Measurements from ENCODE around the gene ARHGAP40.

Gene ARHGAP40

DNA sequence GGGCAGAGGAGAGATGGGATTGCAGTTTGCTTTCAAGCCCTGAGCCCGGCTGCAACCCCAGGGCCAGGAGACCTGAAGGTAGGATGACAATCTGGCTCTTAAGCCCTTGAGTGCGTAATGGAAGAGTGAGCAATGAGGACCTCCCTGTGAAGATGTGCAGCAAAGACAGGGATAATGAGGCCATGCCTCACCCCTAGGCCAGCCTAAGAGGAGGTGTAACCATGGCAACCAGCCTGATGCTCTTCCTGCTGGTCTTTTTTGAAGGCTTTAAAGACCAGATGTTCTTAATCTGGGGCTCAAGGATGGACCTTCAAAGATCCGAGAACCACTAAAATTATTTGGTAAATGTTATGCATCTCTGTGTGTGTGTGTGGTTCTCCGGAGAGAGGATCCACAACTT is 8.2 kb downstream of the ARHGAP40 start:
- no peak overlapping the region for H3K27ac ChIP-seq (ENCODE audit: extremely low read depth, low read depth, low read length)
- TF ChIP-seq MYNN (tag by site-specific recombination; IDR thresholded peaks at IDR 0.05; ENCODE audit: borderline replicate concordance) (no peak), KLF9 (tag by site-specific recombination; IDR thresholded peaks at IDR 0.05; ENCODE audit: low read depth) (no peak), GLIS2 (tag by site-specific recombination; IDR thresholded peaks at IDR 0.05) (no peak), YY1 (tag by site-specific recombination; IDR thresholded peaks at IDR 0.05) (no peak), ZNF169 (tag by site-specific recombination; IDR thresholded peaks at IDR 0.05) (no peak), ZNF426 (tag by site-specific recombination; IDR thresholded peaks at IDR 0.05) (no peak), ZNF266 (tag by site-specific recombination; IDR thresholded peaks at IDR 0.05; ENCODE audit: low read depth) (no peak), ZNF133 (tag by site-specific recombination; IDR thresholded peaks at IDR 0.05) (no peak), ZFHX2 (tag by site-specific recombination; conservative IDR thresholded peaks at IDR 0.05) (no peak), ZNF23 (tag by site-specific recombination; IDR thresholded peaks at IDR 0.05; ENCODE audit: borderline replicate concordance) (no peak)
- TF ChIP-seq, protein P1, sequence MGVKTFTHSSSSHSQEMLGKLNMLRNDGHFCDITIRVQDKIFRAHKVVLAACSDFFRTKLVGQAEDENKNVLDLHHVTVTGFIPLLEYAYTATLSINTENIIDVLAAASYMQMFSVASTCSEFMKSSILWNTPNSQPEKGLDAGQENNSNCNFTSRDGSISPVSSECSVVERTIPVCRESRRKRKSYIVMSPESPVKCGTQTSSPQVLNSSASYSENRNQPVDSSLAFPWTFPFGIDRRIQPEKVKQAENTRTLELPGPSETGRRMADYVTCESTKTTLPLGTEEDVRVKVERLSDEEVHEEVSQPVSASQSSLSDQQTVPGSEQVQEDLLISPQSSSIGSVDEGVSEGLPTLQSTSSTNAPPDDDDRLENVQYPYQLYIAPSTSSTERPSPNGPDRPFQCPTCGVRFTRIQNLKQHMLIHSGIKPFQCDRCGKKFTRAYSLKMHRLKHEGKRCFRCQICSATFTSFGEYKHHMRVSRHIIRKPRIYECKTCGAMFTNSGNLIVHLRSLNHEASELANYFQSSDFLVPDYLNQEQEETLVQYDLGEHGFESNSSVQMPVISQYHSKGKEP (tag by site-specific recombination; IDR thresholded peaks at IDR 0.05), result no peak
- H3K36me3 ChIP-seq (ENCODE audit: control insufficient read depth in 2 of 2, insufficient read depth in 1 of 2, low read length in 2 of 2), result no peaks in the 10 kb centered on the region
- H3K4me3 ChIP-seq (ENCODE audit: low read depth, low read length), result no peak overlapping the region
- H3K9me3 ChIP-seq (ENCODE audit: control insufficient read depth, insufficient read depth, low read depth, low read length), result no peaks in the 10 kb centered on the region
- no peaks in the 10 kb centered on the region for H3K4me1 ChIP-seq (ENCODE audit: control insufficient read depth, insufficient read depth, low read length)
- ChIA-PET POLR2A (no interaction called here), CTCF (interaction anchor here (0.6 to 0.7 kb wide), 2 partner anchors 24 to 59 kb away, joined by 3 to 4 read pairs; no protein-coding TSS in a partner anchor)

DNA sequence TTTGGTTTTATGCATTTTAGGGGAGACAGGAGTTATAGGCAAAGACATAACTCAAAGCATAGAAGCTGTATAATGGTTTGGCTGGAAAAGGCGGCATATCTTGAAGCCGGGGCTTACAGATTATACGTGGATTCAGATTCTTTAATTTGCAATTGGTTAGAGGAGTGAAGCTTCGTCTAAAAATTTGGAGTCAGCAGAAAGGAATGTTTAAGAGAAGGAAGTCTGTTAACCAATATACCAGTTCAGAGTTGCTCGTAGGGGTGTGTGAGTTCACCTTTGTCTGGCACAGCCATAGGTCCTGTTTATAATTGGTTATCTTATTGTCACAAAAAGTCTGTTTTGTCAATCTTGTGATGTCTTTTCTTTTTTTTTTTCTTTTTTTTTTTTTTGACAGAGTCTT is 8.9 kb downstream of the ARHGAP40 start:
- Histone ChIP-seq H3K36me3 (ENCODE audit: control insufficient read depth in 2 of 2, insufficient read depth in 1 of 2, low read length in 2 of 2) (no peaks in the 10 kb centered on the region), H3K27ac (ENCODE audit: extremely low read depth, low read depth, low read length) (no peak overlapping the region), H3K4me1 (ENCODE audit: control insufficient read depth, insufficient read depth, low read length) (no peaks in the 10 kb centered on the region), H3K4me3 (ENCODE audit: low read depth, low read length) (no peak overlapping the region), H3K9me3 (ENCODE audit: control insufficient read depth, insufficient read depth, low read depth, low read length) (no peaks in the 10 kb centered on the region)
- ChIA-PET POLR2A (no interaction called here), CTCF (interaction anchor here (0.6 kb wide), 1 partner anchor 60 kb away, joined by 4 read pairs; no protein-coding TSS in a partner anchor)
- TF ChIP-seq ZNF266 (tag by site-specific recombination; IDR thresholded peaks at IDR 0.05; ENCODE audit: low read depth), result no peak

DNA sequence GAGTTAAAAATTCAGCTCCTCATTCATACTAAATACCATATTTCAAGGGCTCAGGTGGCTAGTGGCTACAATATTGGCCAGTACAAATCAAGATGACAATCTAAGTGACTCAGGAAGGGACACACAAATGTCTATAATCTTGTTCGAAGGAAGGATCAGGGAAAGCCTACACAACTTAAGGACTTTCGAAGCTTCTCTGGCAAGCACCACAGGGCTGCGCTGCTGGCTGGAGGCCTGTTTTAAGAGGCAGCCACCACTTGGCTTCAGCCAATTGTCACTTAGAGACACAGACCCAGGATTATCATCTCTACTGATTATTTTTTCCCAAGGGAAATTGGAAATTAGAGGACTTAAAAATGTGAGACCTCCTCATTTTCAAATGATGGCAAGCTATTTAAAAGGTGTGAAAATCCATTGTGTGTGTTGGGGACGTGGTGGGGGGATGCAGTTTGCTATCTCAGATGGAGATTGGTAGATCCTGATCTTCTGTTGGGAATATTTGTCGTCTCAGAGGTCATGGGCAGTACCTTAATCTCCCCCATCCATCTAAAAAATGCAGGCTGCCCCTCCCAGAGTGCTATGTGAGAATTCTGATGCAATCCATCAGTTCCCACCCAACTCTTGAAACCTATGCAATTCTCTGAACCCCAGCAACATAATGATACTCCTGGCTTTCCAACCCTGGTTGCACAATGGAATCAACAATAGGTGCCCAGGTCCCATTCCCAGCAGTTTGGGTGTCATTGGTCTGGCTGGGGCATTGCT is 11.3 kb downstream of the ARHGAP40 start:
- Histone ChIP-seq H3K36me3 (ENCODE audit: control insufficient read depth in 2 of 2, insufficient read depth in 1 of 2, low read length in 2 of 2) (no peaks in the 10 kb centered on the region), H3K4me1 (ENCODE audit: control insufficient read depth, insufficient read depth, low read length) (no peaks in the 10 kb centered on the region), H3K4me3 (ENCODE audit: low read depth, low read length) (no peak overlapping the region), H3K27ac (ENCODE audit: extremely low read depth, low read depth, low read length) (no peak overlapping the region), H3K9me3 (ENCODE audit: control insufficient read depth, insufficient read depth, low read depth, low read length) (no peaks in the 10 kb centered on the region)
- CTCF ChIA-PET, result interaction anchor here (0.6 kb wide), 1 partner anchor 22 kb away, joined by 3 read pairs; no protein-coding TSS in a partner anchor
- no peak for TF ChIP-seq ZNF544 (tag by site-specific recombination; IDR thresholded peaks at IDR 0.05)
- TF ChIP-seq ZNF146 (tag by site-specific recombination; IDR thresholded peaks at IDR 0.05), result no peak
- TF ChIP-seq, protein P2, sequence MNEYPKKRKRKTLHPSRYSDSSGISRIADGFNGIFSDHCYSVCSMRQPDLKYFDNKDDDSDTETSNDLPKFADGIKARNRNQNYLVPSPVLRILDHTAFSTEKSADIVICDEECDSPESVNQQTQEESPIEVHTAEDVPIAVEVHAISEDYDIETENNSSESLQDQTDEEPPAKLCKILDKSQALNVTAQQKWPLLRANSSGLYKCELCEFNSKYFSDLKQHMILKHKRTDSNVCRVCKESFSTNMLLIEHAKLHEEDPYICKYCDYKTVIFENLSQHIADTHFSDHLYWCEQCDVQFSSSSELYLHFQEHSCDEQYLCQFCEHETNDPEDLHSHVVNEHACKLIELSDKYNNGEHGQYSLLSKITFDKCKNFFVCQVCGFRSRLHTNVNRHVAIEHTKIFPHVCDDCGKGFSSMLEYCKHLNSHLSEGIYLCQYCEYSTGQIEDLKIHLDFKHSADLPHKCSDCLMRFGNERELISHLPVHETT (tag by site-specific recombination; IDR thresholded peaks at IDR 0.05), result no peak
- no peak for TF ChIP-seq ZNF37A (tag by site-specific recombination; IDR thresholded peaks at IDR 0.05)
- POLR2A ChIA-PET, result no interaction called here

DNA sequence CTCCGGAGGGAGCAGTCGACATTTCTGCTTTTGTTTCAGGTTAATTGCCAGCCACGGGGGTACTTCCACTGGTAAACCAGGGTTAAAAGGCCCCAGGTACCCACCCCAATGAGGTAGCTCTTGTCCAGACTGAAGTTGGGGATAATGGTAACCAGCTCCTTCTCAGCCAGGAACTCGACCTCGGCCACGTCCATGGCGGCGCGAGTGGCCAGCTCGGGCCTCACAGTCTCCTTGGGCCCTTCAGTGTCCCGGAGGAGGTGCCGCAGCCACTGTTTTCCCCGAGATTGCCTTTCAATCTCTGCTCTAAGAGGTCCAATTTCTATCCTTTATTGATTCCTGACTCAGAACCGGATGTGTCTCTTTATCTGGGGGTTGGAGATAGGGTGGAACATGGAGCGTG is 13.7 kb downstream of the ARHGAP40 start:
- POLR2A ChIA-PET, result no interaction called here
- CTCF ChIA-PET, result interaction anchor here (1.0 to 1.5 kb wide), 3 partner anchors 11 to 136 kb away, joined by 3 to 4 read pairs (median 3); no protein-coding TSS in a partner anchor
- no peak for TF ChIP-seq ZNF211 (tag by site-specific recombination; IDR thresholded peaks at IDR 0.05; ENCODE audit: low read depth)
- TF ChIP-seq, protein P2 (tag by site-specific recombination; IDR thresholded peaks at IDR 0.05), result no peak
- TF ChIP-seq HOXC10 (CRISPR knock-in tag; IDR thresholded peaks at IDR 0.05), result no peak
- TF ChIP-seq ZBTB17 (tag by site-specific recombination; IDR thresholded peaks at IDR 0.05), result no peak
- TF ChIP-seq, protein P3, sequence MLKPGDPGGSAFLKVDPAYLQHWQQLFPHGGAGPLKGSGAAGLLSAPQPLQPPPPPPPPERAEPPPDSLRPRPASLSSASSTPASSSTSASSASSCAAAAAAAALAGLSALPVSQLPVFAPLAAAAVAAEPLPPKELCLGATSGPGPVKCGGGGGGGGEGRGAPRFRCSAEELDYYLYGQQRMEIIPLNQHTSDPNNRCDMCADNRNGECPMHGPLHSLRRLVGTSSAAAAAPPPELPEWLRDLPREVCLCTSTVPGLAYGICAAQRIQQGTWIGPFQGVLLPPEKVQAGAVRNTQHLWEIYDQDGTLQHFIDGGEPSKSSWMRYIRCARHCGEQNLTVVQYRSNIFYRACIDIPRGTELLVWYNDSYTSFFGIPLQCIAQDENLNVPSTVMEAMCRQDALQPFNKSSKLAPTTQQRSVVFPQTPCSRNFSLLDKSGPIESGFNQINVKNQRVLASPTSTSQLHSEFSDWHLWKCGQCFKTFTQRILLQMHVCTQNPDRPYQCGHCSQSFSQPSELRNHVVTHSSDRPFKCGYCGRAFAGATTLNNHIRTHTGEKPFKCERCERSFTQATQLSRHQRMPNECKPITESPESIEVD (tag by site-specific recombination; IDR thresholded peaks at IDR 0.05), result no peak
- no peak for TF ChIP-seq HOXD13 (CRISPR knock-in tag; IDR thresholded peaks at IDR 0.05; ENCODE audit: borderline replicate concordance)
- TF ChIP-seq ZNF600 (tag by site-specific recombination; IDR thresholded peaks at IDR 0.05), result no peak
- no peak for TF ChIP-seq ZNF214 (tag by site-specific recombination; IDR thresholded peaks at IDR 0.05; ENCODE audit: borderline replicate concordance)

More for the DNA sequence above, 13.7 kb downstream of the ARHGAP40 start:
- no peaks in the 10 kb centered on the region for H3K9me3 ChIP-seq (ENCODE audit: control insufficient read depth, insufficient read depth, low read depth, low read length)
- no peak overlapping the region for H3K27ac ChIP-seq (ENCODE audit: extremely low read depth, low read depth, low read length)
- no peaks in the 10 kb centered on the region for H3K36me3 ChIP-seq (ENCODE audit: control insufficient read depth in 2 of 2, insufficient read depth in 1 of 2, low read length in 2 of 2)
- H3K4me1 ChIP-seq (ENCODE audit: control insufficient read depth, insufficient read depth, low read length), result no peaks in the 10 kb centered on the region
- H3K4me3 ChIP-seq (ENCODE audit: low read depth, low read length), result no peak overlapping the region
